ENCODE data around the gene TMEM125.

The TMEM125 gene

DNA sequence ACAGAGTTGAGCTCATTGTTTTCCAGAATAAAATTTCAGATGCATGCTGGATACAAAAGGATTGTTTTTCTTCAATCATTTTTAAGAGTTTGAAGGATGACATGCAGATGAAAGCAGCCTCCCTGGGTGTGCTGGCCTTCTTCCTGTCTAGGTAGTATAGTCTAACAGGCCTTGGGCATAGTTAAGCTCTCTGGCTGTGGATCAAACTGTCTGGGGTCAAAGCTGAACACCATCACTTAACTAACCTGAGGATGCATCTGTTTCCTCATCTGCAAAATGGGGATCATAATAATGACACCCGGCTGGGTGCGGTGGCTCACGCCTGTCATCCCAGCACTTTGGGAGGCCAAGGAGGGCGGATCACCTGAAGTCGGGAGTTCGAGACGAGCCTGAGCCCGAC, 25.0 kb downstream of the TMEM125 start:
- DNase-seq = no peak

- no peak for DNase-seq
These were observed 26.4 kb downstream of the TMEM125 start for GRCh38 chr1:43296207-43296606.

DNA sequence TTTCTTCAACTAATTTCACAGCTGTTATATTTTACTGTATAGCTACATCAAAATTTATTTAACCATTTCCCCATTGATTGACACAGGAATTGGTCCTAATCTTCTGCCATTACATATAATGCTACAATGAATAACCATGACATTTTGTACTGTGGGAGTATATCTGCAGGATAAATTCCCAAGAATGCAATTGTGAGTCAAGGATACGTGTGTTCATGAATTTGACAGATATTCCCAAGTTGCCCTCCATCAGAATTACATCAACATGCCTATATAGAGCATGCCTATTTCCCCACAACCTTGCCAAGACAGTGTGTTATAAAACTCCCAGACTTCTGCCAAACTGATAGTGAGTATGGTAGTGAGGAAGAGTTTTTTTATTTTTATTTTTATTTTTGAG, 28.3 kb downstream of the TMEM125 start:
- no peak for DNase-seq

- no peak for DNase-seq
These were observed 29.3 kb downstream of the TMEM125 start for GRCh38 chr1:43299101-43299500.

- DNase-seq = no peak
These were observed 30.8 kb downstream of the TMEM125 start, which contains the start of gene TIE1 for GRCh38 chr1:43300378-43301094. TIE1 (plus strand) TSS chr1:43300982; CDS start chr1:43301072, 90 bp downstream.

- DNase-seq = no peak
These were observed 32.4 kb downstream of the TMEM125 start for GRCh38 chr1:43302201-43302600.

DNA sequence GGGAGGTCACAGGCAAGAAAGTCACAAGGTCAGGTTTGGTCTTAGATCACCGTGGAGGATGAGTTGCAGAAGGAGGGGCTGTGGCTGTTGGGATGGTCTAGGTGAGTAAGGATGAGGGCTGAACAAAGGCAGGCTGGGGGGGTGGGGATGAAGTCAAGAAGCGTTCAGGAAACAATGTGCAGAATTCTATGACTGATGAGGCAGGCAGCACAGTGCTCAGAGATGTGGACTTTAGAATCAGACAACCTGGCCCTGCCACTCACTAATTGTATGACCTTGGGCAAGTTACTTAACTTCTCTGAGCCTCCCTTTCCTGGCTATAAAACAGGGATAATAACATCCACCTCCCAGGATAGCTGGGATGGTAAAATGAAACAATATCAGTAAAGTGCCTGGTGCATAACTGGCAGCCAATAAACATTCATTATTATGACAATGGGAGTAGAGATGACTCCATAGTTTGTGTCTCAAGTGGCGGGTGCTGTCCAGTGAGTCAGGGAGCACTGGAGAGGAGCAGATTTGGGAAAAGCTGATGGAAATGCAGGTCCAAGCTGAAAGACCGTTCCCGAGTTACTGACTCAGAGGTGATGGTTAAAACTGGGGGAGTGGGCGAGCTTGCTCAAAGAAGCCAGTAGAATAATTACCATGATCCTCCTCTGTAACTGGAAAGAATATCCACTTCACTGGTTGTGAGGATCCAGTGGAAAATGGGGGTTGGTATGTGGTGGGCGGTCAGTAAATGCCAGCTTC, 33.1 kb downstream of the TMEM125 start:
- DNase-seq = no peak

DNA sequence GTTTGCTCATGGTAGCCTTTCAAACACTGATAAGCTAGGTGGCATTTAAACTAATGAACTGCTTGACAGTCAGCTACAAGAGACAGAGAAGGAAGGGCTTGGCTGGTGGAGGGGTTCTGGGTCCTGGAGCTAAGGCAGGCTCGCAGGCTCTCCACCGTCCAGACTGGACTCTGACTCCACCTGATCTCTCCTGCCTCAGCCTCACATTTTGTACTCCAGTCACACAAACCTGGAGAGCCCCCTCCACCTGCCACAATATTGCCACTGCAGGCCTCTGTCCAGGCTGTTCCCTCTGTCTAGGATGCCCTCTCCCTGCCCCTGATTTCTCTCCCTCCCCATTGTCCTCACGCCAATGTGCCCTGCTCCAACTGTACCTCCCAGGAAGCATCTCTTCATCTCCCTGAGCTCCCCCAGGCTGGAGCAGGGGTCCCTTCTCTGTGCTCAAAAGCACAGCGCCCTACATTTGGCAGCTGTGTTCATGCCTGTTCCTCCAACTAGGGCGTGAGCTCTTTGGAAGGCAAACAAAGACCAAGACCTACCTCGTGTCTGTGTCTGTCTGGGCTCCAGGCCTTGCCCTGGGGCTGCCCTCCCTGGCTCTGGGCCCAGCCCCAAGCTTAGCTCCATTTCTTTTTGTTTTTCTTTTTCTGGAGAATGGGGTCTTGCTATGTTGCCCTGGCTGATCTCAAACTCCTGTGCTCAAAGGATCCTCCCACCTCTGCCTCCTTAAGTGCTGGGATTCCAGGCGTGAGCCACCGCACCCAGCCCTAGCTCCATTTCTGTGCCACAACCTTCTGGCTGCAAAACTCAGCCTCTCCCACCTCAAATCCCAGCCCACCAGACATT, 33.9 kb downstream of the TMEM125 start:
- DNase-seq = no peak

GRCh38 chr1:43304314-43304681, 34.5 kb downstream of the TMEM125 start:
- DNase-seq = no peak

- no peak for DNase-seq
These were observed 35.1 kb downstream of the TMEM125 start for GRCh38 chr1:43304771-43305300.

- DNase-seq = no peak
These were observed 35.7 kb downstream of the TMEM125 start for GRCh38 chr1:43305461-43305860.

- DNase-seq = no peak
These were observed 36.3 kb downstream of the TMEM125 start for GRCh38 chr1:43305926-43306687.

GRCh38 chr1:43306688-43307457, 37.1 kb downstream of the TMEM125 start:
- no peak for DNase-seq

DNA sequence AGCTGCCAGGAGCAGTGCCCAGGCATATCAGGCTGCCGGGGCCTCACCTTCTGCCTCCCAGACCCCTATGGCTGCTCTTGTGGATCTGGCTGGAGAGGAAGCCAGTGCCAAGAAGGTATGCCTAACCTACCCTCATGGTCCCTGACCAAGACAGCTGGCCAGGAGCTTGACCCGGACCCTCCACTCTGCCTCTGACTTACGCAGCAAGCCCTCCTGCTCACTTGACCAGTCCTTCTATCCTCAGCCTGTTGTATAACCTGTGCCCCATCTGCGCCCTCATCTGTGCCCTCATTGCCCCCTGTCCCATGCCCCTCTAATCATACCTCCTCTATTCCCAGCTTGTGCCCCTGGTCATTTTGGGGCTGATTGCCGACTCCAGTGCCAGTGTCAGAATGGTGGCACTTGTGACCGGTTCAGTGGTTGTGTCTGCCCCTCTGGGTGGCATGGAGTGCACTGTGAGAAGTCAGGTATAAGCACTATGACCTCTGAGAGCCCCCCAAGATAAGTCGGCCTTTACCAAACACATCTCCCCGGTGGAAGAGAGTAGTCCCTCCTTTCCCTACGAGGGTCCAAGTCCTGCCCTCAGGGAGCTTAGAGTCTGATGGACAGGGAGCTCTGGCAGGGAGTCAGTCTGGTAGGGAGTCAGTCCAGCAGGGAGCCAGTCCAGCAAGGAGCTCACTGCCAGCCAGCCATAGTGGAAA, 37.8 kb downstream of the TMEM125 start:
- no peak for DNase-seq

- no peak for DNase-seq
These were observed 39.0 kb downstream of the TMEM125 start for GRCh38 chr1:43308635-43309404.

GRCh38 chr1:43309405-43310025, 39.7 kb downstream of the TMEM125 start:
- no peak for DNase-seq

GRCh38 chr1:43311521-43311920, 41.7 kb downstream of the TMEM125 start:
- no peak for DNase-seq

DNA sequence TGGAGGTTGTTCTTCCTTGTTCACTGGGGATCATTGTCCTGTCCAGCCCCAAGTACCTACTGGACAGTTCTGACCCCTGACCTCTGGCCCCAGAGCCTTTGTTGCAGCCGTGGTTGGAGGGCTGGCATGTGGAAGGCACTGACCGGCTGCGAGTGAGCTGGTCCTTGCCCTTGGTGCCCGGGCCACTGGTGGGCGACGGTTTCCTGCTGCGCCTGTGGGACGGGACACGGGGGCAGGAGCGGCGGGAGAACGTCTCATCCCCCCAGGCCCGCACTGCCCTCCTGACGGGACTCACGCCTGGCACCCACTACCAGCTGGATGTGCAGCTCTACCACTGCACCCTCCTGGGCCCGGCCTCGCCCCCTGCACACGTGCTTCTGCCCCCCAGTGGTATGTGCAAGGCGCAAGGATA, 42.4 kb downstream of the TMEM125 start:
- no peak for DNase-seq

- no peak for DNase-seq
These were observed 43.1 kb downstream of the TMEM125 start for GRCh38 chr1:43312663-43313515.
